SK-N-SH (cell line): ENCODE measurements around the gene ACO1. TPM values are rescaled to one million over a fixed set of nuclear protein-coding genes. Genes with fewer than 3 reads are reported as not detected.

Experiments
- CTCF ChIA-PET: fragments of 300-600, 350-600 bp; formaldehyde crosslinking; extraction: SDS; loops from one replicate; lab custom pipeline; 2021; lab: Yijun Ruan, JAX
- POLR2A ChIA-PET: fragments of 350-600 bp; sonication (Branson Sonifier 250); formaldehyde crosslinking; extraction: SDS; loops from one replicate; lab custom pipeline; 2020; ENCODE audit warnings: antibody characterized with exemption, inconsistent platforms; lab: Yijun Ruan, JAX
- DNase-seq: peaks from one replicate; pipeline ENCODE4 v3.0.0; 2012
- H2AFZ ChIP-seq: fragments of 200-600 bp; sonication (generic); 2 replicates; pipeline ENCODE4 v1.8.1; 2016; ENCODE audit warnings: antibody characterized with exemption, mild to moderate bottlenecking, low read depth
- H3F3A ChIP-seq: fragments of 200-600 bp; sonication (generic); replicated peaks from 2 replicates; pipeline ENCODE3; 2016; ENCODE audit warnings: antibody characterized with exemption, mild to moderate bottlenecking; ENCODE audit not compliant: insufficient read depth
- H3K27ac ChIP-seq, 2 experiments: fragments of 200-500 bp in 1 of 2; fragments of 200-600 bp in 1 of 2; sonication (Bioruptor generic) in 1 of 2; sonication (generic), shearing (Covaris generic) in 1 of 2; 2 replicates each; pipeline versions ENCODE4 v1.5.1 to v1.6.1; 2014 to 2016; ENCODE audit warnings: low read depth in 2 of 2, inconsistent platforms in 1 of 2, low read length in 1 of 2, mild to moderate bottlenecking in 1 of 2, mixed read lengths in 1 of 2
- H3K27me3 ChIP-seq: fragments of 200-600 bp; sonication (generic), shearing (Covaris generic); 2 replicates; pipeline ENCODE4 v1.6.1; 2016; ENCODE audit warnings: mixed run types; ENCODE audit not compliant: insufficient read depth
- H3K36me3 ChIP-seq, 2 experiments: fragments of 200-500 bp in 1 of 2; fragments of 200-600 bp in 1 of 2; sonication (Bioruptor generic) in 1 of 2; sonication (generic) in 1 of 2; replicated peaks in 1 of 2; 2 replicates each; pipeline versions ENCODE3 to v1.5.1; 2014 to 2016; ENCODE audit warnings: low read length in 1 of 2, mild to moderate bottlenecking in 1 of 2; ENCODE audit not compliant: insufficient read depth in 2 of 2, control insufficient read depth in 1 of 2
- H3K4me1 ChIP-seq, 2 experiments: fragments of 200-500 bp in 1 of 2; fragments of 200-600 bp in 1 of 2; sonication (Bioruptor generic) in 1 of 2; sonication (generic), shearing (Covaris generic) in 1 of 2; 2 replicates each; pipeline versions ENCODE4 v1.5.1 to v1.6.1; 2014 to 2016; ENCODE audit warnings: low read depth in 1 of 2, low read length in 1 of 2, mixed run types in 1 of 2; ENCODE audit not compliant: insufficient read depth in 2 of 2, control insufficient read depth in 1 of 2
- H3K4me2 ChIP-seq: fragments of 200-600 bp; sonication (generic), shearing (Covaris generic); 2 replicates; pipeline ENCODE4 v1.6.1; 2017; ENCODE audit warnings: mixed run types
- H3K4me3 ChIP-seq, 2 experiments: fragments of 200-500 bp in 1 of 2; fragments of 200-600 bp in 1 of 2; sonication (Bioruptor generic) in 1 of 2; sonication (generic), shearing (Covaris generic) in 1 of 2; 2 replicates each; pipeline versions ENCODE4 v1.5.1 to v1.8.1; 2014 to 2016; ENCODE audit warnings: low read depth in 2 of 2, inconsistent platforms in 1 of 2, low read length in 1 of 2, mild to moderate bottlenecking in 1 of 2, mixed read lengths in 1 of 2, moderate library complexity in 1 of 2
- H3K79me2 ChIP-seq: fragments of 200-600 bp; sonication (generic); 2 replicates; pipeline ENCODE4 v1.8.1; 2017; ENCODE audit warnings: mild to moderate bottlenecking; ENCODE audit not compliant: insufficient read depth
- H3K9ac ChIP-seq: fragments of 200-600 bp; sonication (generic); 2 replicates; pipeline ENCODE4 v1.6.1; 2017; ENCODE audit warnings: mixed run types
- H3K9me2 ChIP-seq: fragments of 200-600 bp; sonication (generic); 2 replicates; pipeline ENCODE4 v1.6.1; 2017; ENCODE audit warnings: mixed run types
- H3K9me3 ChIP-seq: fragments of 200-600 bp; sonication (generic); 2 replicates; pipeline ENCODE4 v1.6.1; 2017; ENCODE audit warnings: mixed run types, mild to moderate bottlenecking, moderate library complexity
- H4K20me1 ChIP-seq: fragments of 200-600 bp; sonication (generic); 2 replicates; pipeline ENCODE4 v1.6.1; 2017; ENCODE audit warnings: mild to moderate bottlenecking, mixed run types; ENCODE audit not compliant: insufficient read depth
- ELF1 ChIP-seq: IDR thresholded peaks from 2 replicates; pipeline ENCODE4 v1.4.0; 2012
- FOSL2 ChIP-seq: IDR thresholded peaks from 2 replicates; pipeline ENCODE4 v1.4.0; 2012; ENCODE audit warnings: low read depth, mild to moderate bottlenecking, moderate library complexity, borderline replicate concordance
- FOXM1 ChIP-seq: IDR thresholded peaks from 2 replicates; pipeline ENCODE4 v1.4.0; 2012; ENCODE audit warnings: low read depth, mild to moderate bottlenecking
- GATA2 ChIP-seq: sonication (generic); formaldehyde crosslinking; IDR thresholded peaks from 2 replicates; pipeline ENCODE4 v1.5.0; 2020; ENCODE audit warnings: mild to moderate bottlenecking, missing genetic modification reagents
- NFIC ChIP-seq: IDR thresholded peaks from 2 replicates; pipeline ENCODE4 v1.4.0; 2012; ENCODE audit warnings: borderline replicate concordance
- NRF1 ChIP-seq: IDR thresholded peaks from 2 replicates; pipeline ENCODE4 v1.6.1; 2012; ENCODE audit warnings: low read depth, mild to moderate bottlenecking, low read length
- RAD21 ChIP-seq: IDR thresholded peaks from 2 replicates; pipeline ENCODE4 v1.6.1; 2012; ENCODE audit warnings: mild to moderate bottlenecking, low read length
- RFX5 ChIP-seq: IDR thresholded peaks from 2 replicates; pipeline ENCODE4 v1.6.1; 2012; ENCODE audit warnings: mild to moderate bottlenecking, improper control_type of control experiment, low read length
- RXRA ChIP-seq: IDR thresholded peaks from 2 replicates; pipeline ENCODE4 v1.4.0; 2012; ENCODE audit warnings: low read depth, mild to moderate bottlenecking, borderline replicate concordance
- SIN3A ChIP-seq: IDR thresholded peaks from 2 replicates; pipeline ENCODE4 v1.6.1; 2012; ENCODE audit warnings: low read depth, mild to moderate bottlenecking, low read length, moderate library complexity, borderline replicate concordance
- TAF1 ChIP-seq: IDR thresholded peaks from 2 replicates; pipeline ENCODE4 v1.6.1; 2012; ENCODE audit warnings: low read depth, mild to moderate bottlenecking, low read length, moderate library complexity, borderline replicate concordance
- WGBS: methylation state at CpG from one replicate; pipeline ENCODE4 v1.1.6; 2017; ENCODE audit warnings: low lambda C conversion rate; 5-methylcytosine and 5-hydroxymethylcytosine counted together
- polyA plus RNA-seq, 3 experiments: library from polyadenylated mRNA; depleted of rRNA; stranded (reverse); fragments of >200 nt; gene quantifications; 2 replicates each; pipeline ENCODE4 v1.2.3, GENCODE V29; 2012
- TF ChIP-seq, protein P1 (sequence below): fragments of 200-600 bp; sonication (generic); IDR thresholded peaks from 2 replicates; pipeline ENCODE4 v1.6.1; 2017; ENCODE audit warnings: antibody characterized with exemption, mild to moderate bottlenecking, moderate library complexity
- TF ChIP-seq, protein P2 (sequence below): IDR thresholded peaks from 2 replicates; pipeline ENCODE4 v1.4.0; 2012; ENCODE audit warnings: low read depth
- TF ChIP-seq, protein P3 (sequence below): IDR thresholded peaks from 2 replicates; pipeline ENCODE4 v1.4.0; 2012; ENCODE audit warnings: low read depth, borderline replicate concordance
- TF ChIP-seq, protein P4 (sequence below): IDR thresholded peaks from 2 replicates; pipeline ENCODE4; 2012

Gene ACO1
- polyA plus RNA-seq, 1 of the 3 experiments (the other 2 are of a cell fraction): 25.4 TPM

DNA sequence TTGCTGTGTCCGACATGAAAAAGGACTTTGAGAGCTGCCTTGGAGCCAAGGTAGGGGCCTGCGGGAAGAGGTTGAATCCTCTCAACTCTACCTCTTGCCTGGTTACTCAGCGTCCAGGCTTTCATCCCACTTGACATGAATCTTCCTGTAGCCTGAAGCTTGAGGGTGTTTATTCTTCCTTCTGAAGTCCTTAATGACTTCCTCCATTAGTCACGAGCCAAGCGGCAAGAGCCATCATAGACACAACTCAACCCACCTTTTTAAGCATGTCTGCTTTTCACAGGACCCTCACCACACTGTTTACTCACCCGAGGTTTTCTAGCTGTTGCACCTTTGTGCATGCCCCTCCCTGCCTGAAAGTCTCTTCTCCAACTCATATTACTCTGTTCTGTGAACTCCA is 40.2 kb downstream of the ACO1 start (continued):
- TF ChIP-seq, protein P1, sequence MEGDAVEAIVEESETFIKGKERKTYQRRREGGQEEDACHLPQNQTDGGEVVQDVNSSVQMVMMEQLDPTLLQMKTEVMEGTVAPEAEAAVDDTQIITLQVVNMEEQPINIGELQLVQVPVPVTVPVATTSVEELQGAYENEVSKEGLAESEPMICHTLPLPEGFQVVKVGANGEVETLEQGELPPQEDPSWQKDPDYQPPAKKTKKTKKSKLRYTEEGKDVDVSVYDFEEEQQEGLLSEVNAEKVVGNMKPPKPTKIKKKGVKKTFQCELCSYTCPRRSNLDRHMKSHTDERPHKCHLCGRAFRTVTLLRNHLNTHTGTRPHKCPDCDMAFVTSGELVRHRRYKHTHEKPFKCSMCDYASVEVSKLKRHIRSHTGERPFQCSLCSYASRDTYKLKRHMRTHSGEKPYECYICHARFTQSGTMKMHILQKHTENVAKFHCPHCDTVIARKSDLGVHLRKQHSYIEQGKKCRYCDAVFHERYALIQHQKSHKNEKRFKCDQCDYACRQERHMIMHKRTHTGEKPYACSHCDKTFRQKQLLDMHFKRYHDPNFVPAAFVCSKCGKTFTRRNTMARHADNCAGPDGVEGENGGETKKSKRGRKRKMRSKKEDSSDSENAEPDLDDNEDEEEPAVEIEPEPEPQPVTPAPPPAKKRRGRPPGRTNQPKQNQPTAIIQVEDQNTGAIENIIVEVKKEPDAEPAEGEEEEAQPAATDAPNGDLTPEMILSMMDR: no peak
- TF ChIP-seq FOXM1: no peak
- TF ChIP-seq, protein P2, sequence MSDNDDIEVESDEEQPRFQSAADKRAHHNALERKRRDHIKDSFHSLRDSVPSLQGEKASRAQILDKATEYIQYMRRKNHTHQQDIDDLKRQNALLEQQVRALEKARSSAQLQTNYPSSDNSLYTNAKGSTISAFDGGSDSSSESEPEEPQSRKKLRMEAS: no peak
- TF ChIP-seq, protein P3, sequence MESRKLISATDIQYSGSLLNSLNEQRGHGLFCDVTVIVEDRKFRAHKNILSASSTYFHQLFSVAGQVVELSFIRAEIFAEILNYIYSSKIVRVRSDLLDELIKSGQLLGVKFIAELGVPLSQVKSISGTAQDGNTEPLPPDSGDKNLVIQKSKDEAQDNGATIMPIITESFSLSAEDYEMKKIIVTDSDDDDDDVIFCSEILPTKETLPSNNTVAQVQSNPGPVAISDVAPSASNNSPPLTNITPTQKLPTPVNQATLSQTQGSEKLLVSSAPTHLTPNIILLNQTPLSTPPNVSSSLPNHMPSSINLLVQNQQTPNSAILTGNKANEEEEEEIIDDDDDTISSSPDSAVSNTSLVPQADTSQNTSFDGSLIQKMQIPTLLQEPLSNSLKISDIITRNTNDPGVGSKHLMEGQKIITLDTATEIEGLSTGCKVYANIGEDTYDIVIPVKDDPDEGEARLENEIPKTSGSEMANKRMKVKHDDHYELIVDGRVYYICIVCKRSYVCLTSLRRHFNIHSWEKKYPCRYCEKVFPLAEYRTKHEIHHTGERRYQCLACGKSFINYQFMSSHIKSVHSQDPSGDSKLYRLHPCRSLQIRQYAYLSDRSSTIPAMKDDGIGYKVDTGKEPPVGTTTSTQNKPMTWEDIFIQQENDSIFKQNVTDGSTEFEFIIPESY: no peak
- TF ChIP-seq TAF1: no peak
- no peak for TF ChIP-seq RFX5
- TF ChIP-seq, all 33 proteins: peak for 0

DNA sequence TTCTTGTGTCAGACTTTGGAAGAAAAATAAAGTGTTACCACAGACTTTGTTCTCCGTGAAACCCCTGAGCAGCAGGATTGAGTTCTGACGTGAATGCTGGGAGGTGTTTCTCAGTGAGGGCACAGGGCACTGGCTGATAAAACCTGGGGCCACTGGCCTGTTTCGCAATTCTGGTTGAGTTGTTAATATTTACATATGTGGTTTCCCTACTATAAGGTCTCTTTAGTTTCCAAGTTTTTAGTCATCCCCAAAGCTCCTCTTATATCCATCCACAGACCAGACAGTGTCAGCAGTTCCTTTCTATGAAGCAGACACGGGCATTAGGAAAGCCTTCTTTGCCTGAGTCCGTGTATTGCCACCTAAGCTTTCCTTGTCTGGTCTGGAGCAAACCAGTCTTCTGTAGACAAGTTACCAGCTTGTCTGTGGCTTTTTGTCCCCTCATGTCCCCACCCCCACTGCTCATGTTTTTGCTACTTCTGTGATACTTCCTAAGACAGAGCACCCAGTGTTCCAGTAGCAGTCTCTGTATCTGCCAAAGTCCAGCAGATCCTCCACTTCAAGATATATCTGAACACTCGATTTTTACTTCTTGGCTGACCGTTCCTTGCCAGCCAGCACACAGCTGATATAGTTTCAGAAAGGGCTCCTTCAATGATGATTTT is 42.0 kb downstream of the ACO1 start:
- peaks cover 0 to 11% of the 10 kb centered on the region in 2 experiments; a peak in 3 of 4 replicates for H3K4me1 ChIP-seq
- POLR2A ChIA-PET: no interaction called here
- DNase-seq: no peak

DNA sequence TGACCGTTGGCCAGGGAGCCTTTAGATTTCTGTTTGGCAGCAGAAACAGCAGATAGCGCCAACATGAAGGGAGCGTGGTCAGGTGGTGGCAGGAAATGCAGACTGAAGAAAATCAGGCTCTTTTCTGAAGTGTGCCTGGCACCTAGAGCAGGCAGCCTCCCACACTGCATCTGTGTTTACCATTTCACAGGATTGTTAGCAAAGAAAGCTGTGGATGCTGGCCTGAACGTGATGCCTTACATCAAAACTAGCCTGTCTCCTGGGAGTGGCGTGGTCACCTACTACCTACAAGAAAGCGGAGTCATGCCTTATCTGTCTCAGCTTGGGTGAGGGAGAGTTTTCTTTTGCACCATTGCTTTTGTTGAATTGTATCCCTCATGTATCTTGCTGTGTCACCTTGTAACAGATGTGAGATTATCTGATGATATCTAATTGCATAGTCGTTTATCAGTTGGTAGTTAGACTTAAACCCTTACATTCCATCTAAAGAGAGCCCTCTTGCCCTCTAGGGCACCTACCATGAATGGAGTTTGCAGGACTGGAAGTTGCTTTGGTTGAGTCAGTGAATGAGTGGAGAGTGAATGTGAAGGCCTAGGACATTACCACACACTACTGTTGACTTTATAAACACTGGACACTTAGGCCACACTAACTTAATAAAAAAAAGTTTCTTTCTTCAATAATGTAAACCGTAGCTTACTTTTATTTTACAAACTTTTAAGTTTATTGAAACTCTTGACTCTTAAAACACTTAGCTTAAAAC is 42.8 kb downstream of the ACO1 start:
- POLR2A ChIA-PET: no interaction called here
- CTCF ChIA-PET: interaction anchor here (0.9 to 16.0 kb wide), 5 partner anchors 19 to 478 kb away, joined by 3 to 200 read pairs (median 4); partner anchors contain the start of gene ACO1
- Histone ChIP-seq H3F3A (peaks cover 17% of the 10 kb centered on the region), H3K9me2 (no peaks in the 10 kb centered on the region), H3K27me3 (no peaks in the 10 kb centered on the region), H3K9me3 (no peaks in the 10 kb centered on the region), H3K4me1 (peaks cover 0 to 17% of the 10 kb centered on the region in 2 experiments; a peak in 3 of 4 replicates), H3K9ac (no peak overlapping the region), H3K36me3 (peaks cover 32 to 46% of the 10 kb centered on the region in 2 experiments), H3K4me3 (no peak overlapping the region), H3K27ac (no peak overlapping the region; a peak in 1 of 4 replicates), H2AFZ (no peak overlapping the region), H3K79me2 (no peaks in the 10 kb centered on the region), H3K4me2 (no peak overlapping the region), H4K20me1 (no peaks in the 10 kb centered on the region)
- 84% methylated on average over 8 of the region's 8 CpGs for WGBS
- no peak for DNase-seq
- TF ChIP-seq, protein P4, sequence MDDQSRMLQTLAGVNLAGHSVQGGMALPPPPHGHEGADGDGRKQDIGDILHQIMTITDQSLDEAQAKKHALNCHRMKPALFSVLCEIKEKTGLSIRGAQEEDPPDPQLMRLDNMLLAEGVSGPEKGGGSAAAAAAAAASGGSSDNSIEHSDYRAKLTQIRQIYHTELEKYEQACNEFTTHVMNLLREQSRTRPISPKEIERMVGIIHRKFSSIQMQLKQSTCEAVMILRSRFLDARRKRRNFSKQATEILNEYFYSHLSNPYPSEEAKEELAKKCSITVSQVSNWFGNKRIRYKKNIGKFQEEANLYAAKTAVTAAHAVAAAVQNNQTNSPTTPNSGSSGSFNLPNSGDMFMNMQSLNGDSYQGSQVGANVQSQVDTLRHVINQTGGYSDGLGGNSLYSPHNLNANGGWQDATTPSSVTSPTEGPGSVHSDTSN: no peak
- TF ChIP-seq SIN3A (no peak), FOSL2 (no peak), NRF1 (no peak), RAD21 (no peak), FOXM1 (no peak), TAF1 (no peak), GATA2 (no peak), NFIC (no peak)
- TF ChIP-seq, protein P3: no peak
- TF ChIP-seq, protein P2: no peak

More for the DNA sequence above, 42.0 kb downstream of the ACO1 start:
- H3K79me2 ChIP-seq: no peaks in the 10 kb centered on the region
- no peaks in the 10 kb centered on the region for H3K9me2 ChIP-seq
- H3K9me3 ChIP-seq: no peaks in the 10 kb centered on the region
- no peak overlapping the region for H3K4me2 ChIP-seq
- H3K27me3 ChIP-seq: no peaks in the 10 kb centered on the region
- TF ChIP-seq ELF1 (no peak), RXRA (no peak)
- TF ChIP-seq, all 33 proteins: peak for 0
- CTCF ChIA-PET: interaction anchor here (0.6 to 8.9 kb wide), 3 partner anchors 9 to 478 kb away, joined by 3 to 57 read pairs (median 3); no protein-coding TSS in a partner anchor
- Histone ChIP-seq H3K4me3 (no peak overlapping the region), H3K27ac (no peak overlapping the region), H3F3A (peaks cover 9% of the 10 kb centered on the region), H4K20me1 (no peaks in the 10 kb centered on the region), H3K9ac (no peak overlapping the region), H3K36me3 (peaks cover 32 to 50% of the 10 kb centered on the region in 2 experiments), H2AFZ (no peak overlapping the region)
- 76% methylated on average over 7 of the region's 7 CpGs for WGBS
